NCI-H2081 treated with DMSO at 0.1 percent for 48 hours (cell line): Measurements from ENCODE around the gene CTNNA3.

Experiments
- DNase-seq: peaks from one replicate; lab custom pipeline; 2025; lab: John Stamatoyannopoulos, UW

CTNNA3 gene

GRCh38 chr10:66869635-66870034 lies 826.4 kb downstream of the CTNNA3 start:
- DNase-seq: no peak

- DNase-seq: no peak
Measured at GRCh38 chr10:66862687-66863258, 833.2 kb downstream of the CTNNA3 start.

GRCh38 chr10:66860376-66860945 lies 835.5 kb downstream of the CTNNA3 start:
- no peak for DNase-seq

GRCh38 chr10:66852811-66853210 lies 843.2 kb downstream of the CTNNA3 start:
- DNase-seq: no peak

GRCh38 chr10:66848856-66849255 lies 847.1 kb downstream of the CTNNA3 start:
- DNase-seq: no peak

- DNase-seq: no peak
Measured at GRCh38 chr10:66844176-66844942, 851.6 kb downstream of the CTNNA3 start.

- no peak for DNase-seq
Measured at GRCh38 chr10:66843396-66843795, 852.6 kb downstream of the CTNNA3 start.

- DNase-seq: no peak
Measured at GRCh38 chr10:66842867-66843266, 853.1 kb downstream of the CTNNA3 start.

GRCh38 chr10:66842371-66842770 lies 853.6 kb downstream of the CTNNA3 start:
- DNase-seq: no peak

GRCh38 chr10:66838656-66839055 lies 857.3 kb downstream of the CTNNA3 start:
- no peak for DNase-seq

GRCh38 chr10:66837990-66838389 lies 858.0 kb downstream of the CTNNA3 start:
- no peak for DNase-seq

GRCh38 chr10:66837335-66837734 lies 858.7 kb downstream of the CTNNA3 start:
- DNase-seq: no peak

- no peak for DNase-seq
Measured at GRCh38 chr10:66836771-66837170, 859.2 kb downstream of the CTNNA3 start.

- DNase-seq: no peak
Measured at GRCh38 chr10:66836057-66836456, 859.9 kb downstream of the CTNNA3 start.

- no peak for DNase-seq
Measured at GRCh38 chr10:66835400-66835799, 860.6 kb downstream of the CTNNA3 start.

- no peak for DNase-seq
Measured at GRCh38 chr10:66834802-66835201, 861.2 kb downstream of the CTNNA3 start.

- DNase-seq: no peak
Measured at GRCh38 chr10:66833861-66834260, 862.1 kb downstream of the CTNNA3 start.

- no peak for DNase-seq
Measured at GRCh38 chr10:66832781-66833422, 863.1 kb downstream of the CTNNA3 start.

- DNase-seq: no peak
Measured at GRCh38 chr10:66828957-66829356, 867.0 kb downstream of the CTNNA3 start.

- DNase-seq: no peak
Measured at GRCh38 chr10:66827353-66827752, 868.6 kb downstream of the CTNNA3 start.

GRCh38 chr10:66823301-66823700 lies 872.7 kb downstream of the CTNNA3 start:
- no peak for DNase-seq

GRCh38 chr10:66822801-66823200 lies 873.2 kb downstream of the CTNNA3 start:
- DNase-seq: no peak

GRCh38 chr10:66819691-66820090 lies 876.3 kb downstream of the CTNNA3 start:
- DNase-seq: no peak
